Measurements from ENCODE around the gene RGPD8.

DNA sequence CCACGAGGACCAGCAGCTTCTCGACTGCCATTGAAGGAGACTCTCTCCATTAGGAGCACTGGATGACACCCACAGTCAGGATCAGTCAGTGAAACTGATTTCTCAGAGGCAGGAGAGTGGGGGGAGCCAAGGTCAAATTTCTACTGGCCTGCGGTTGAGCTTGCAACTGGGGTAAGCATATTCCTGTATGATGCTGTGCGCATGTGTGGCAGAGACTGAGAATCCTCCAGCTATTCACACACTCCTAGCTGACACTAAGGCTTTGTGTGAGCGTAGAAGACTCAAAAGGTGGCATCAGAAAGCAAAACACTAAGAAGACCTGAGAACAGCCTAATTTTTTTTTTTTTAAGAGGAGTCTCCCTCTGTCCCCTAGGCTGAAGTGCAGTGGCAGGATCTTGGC is 28.7 kb upstream of the RGPD8 start:
- TF ChIP-seq, protein P1, sequence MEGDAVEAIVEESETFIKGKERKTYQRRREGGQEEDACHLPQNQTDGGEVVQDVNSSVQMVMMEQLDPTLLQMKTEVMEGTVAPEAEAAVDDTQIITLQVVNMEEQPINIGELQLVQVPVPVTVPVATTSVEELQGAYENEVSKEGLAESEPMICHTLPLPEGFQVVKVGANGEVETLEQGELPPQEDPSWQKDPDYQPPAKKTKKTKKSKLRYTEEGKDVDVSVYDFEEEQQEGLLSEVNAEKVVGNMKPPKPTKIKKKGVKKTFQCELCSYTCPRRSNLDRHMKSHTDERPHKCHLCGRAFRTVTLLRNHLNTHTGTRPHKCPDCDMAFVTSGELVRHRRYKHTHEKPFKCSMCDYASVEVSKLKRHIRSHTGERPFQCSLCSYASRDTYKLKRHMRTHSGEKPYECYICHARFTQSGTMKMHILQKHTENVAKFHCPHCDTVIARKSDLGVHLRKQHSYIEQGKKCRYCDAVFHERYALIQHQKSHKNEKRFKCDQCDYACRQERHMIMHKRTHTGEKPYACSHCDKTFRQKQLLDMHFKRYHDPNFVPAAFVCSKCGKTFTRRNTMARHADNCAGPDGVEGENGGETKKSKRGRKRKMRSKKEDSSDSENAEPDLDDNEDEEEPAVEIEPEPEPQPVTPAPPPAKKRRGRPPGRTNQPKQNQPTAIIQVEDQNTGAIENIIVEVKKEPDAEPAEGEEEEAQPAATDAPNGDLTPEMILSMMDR (IDR thresholded peaks at IDR 0.05): no peak
- TF ChIP-seq POLR2A (IDR thresholded peaks at IDR 0.05): no peak
